Sigmoid colon (tissue), 7 donors: ENCODE data around the gene DIAPH1. TPM values are rescaled to one million over a fixed set of nuclear protein-coding genes. Genes with fewer than 3 reads are reported as not detected.

Experiments used
- DNase-seq: peaks from one replicate; pipeline ENCODE4 v3.0.0-alpha.2; 2019
- H3K27ac ChIP-seq, 4 donors: fragments of 200-600 bp; sonication (generic); one replicate each; pipeline ENCODE4 v1.5.1; 2016 to 2019; ENCODE audit warnings: mild to moderate bottlenecking in 1 of 4
- H3K27me3 ChIP-seq, 3 donors: fragments of 200-600 bp; sonication (generic); one replicate each; pipeline ENCODE4 v1.5.1; 2019; ENCODE audit warnings: mild to moderate bottlenecking in 1 of 3
- H3K36me3 ChIP-seq, 4 donors: fragments of 200-600 bp; sonication (generic); one replicate each; pipeline ENCODE4 v1.5.1; 2016 to 2019
- H3K4me1 ChIP-seq, 4 donors: fragments of 200-600 bp; sonication (generic); one replicate each; pipeline ENCODE4 v1.5.1; 2017 to 2019
- H3K4me3 ChIP-seq, 4 donors: fragments of 200-600 bp; sonication (generic); one replicate each; pipeline ENCODE4 v1.5.1; 2017 to 2019; ENCODE audit warnings: mild to moderate bottlenecking in 2 of 4, moderate library complexity in 1 of 4
- H3K9me3 ChIP-seq, 4 donors: fragments of 200-600 bp in 3 of 4; sonication (generic) in 3 of 4; one replicate each; pipeline versions ENCODE4 v1.5.1 to v1.6.1; 2013 to 2019
- CTCF ChIP-seq, 4 experiments: fragments of 450-650 bp in 3 of 4; fragments of 200-600 bp in 1 of 4; IDR thresholded peaks; one replicate each; pipeline ENCODE4 v1.5.1; 2016 to 2019; ENCODE audit warnings: antibody characterized with exemption in 4 of 4, mild to moderate bottlenecking in 3 of 4, moderate library complexity in 2 of 4
- EP300 ChIP-seq, 4 donors: sonication (generic); formaldehyde crosslinking; IDR thresholded peaks; one replicate each; pipeline ENCODE4 v1.6.1; 2017; ENCODE audit warnings: antibody characterized with exemption in 4 of 4
- POLR2A ChIP-seq, 2 donors: fragments of 450-650 bp; IDR thresholded peaks; one replicate each; pipeline ENCODE4 v1.6.1; 2016; ENCODE audit warnings: antibody characterized with exemption in 2 of 2, mild to moderate bottlenecking in 2 of 2, moderate library complexity in 2 of 2
- POLR2AphosphoS5 ChIP-seq, 4 donors: sonication (generic); formaldehyde crosslinking; IDR thresholded peaks; one replicate each; pipeline ENCODE4 v1.6.1; 2017; ENCODE audit warnings: antibody characterized with exemption in 4 of 4
- WGBS, 2 donors: extraction: QIAGEN DNeasy Blood & Tissue Kit; methylation state at CpG; one replicate each; pipeline ENCODE4 v1.1.7; 2013; 5-methylcytosine and 5-hydroxymethylcytosine counted together
- intact Hi-C: fragments of 100-400 bp; cut with DNase I; formaldehyde crosslinking; loops from one replicate; pipeline ENCODE4 v1.15.1; 2023
- polyA plus RNA-seq, 3 donors: library from polyadenylated mRNA; stranded (reverse); fragments of 200-250 nt; gene quantifications; one replicate each; pipeline ENCODE4 v1.2.3, GENCODE V29; 2013
- total RNA-seq, 4 donors: library from RNA; depleted of rRNA; stranded (reverse); fragments of >200 nt; gene quantifications; one replicate each; pipeline ENCODE4 v1.1.0, GENCODE V29; 2016
- donor health status: healthy with polysubstance abuse.
- donor health status: Bipolar disorder and iron deficiency.
- donor health status: healthy.

The DIAPH1 gene
- total and polyA plus RNA-seq, 7 donors, result 14.4 to 105 (median 26.9) TPM

DNA sequence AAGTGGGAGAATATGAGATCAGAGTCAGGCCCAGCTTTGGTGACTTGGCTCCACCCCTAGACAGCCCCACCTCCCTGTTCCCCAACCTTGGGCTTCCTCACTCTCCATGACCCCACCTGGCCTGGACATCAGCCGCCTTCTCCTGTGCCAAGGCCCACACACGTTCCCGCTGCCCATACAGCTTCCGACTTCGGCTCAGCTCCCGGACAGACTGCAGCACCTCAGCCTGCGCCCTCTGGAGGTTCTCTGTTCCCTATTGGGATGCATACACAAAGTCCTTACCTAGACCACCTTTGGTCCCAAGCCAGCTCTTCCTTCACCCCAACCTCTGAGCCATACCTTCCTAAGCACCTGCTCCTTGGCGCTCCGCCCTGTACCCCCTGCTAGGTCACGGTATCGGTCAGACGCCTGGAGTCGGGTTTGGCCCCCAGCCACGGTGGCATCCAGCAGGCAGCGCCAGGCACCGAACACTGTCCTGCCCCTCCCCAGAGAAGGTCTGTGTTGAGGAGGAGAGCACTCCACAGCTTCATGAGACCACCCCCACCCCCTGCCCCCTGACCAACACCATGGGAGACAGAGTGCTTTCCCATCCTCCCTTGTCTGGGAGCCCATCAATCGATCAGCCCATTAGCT, 30.4 kb upstream of the DIAPH1 start:
- TF ChIP-seq POLR2A (IDR thresholded peaks at IDR 0.05) (no peak), EP300 (IDR thresholded peaks at IDR 0.05) (no peak), POLR2AphosphoS5 (IDR thresholded peaks at IDR 0.05) (no peak), CTCF (IDR thresholded peaks at IDR 0.05) (no peak)
- intact Hi-C loops, result no loop called here
- Histone ChIP-seq H3K36me3 (peaks cover 0 to 39% (median 3%) of the 10 kb centered on the region in 4 donors), H3K27me3 (no peaks in the 10 kb centered on the region), H3K4me3 (no peak overlapping the region), H3K9me3 (no peaks in the 10 kb centered on the region), H3K4me1 (peaks cover 0 to 15% (median 11%) of the 10 kb centered on the region in 4 donors), H3K27ac (no peak overlapping the region)
- no peak for DNase-seq
- WGBS, 2 donors, result 95 to 97% methylated on average over 17 of the region's 17 CpGs

DNA sequence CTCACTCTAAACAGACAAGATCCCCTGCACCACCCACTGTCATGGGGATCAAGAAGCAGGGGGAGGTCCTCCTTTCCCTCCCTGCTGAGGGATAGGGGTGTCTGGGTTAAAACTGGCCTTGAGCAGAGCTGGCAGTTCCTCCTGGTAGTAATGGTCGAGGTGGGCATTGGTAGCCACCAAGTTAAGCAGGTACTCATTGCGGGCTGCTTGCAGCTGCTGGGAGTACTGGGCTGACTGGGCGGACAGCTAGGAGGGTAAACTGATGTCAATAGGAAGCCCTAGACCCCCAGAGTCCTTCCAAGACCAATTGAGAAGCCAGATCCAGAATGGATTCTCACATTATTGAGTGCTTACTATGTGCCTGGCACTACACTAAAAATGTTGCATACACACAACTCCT, 29.1 kb upstream of the DIAPH1 start:
- Histone ChIP-seq H3K27me3 (no peaks in the 10 kb centered on the region), H3K36me3 (peaks cover 0 to 44% (median 3%) of the 10 kb centered on the region in 4 donors), H3K9me3 (no peaks in the 10 kb centered on the region), H3K4me3 (no peak overlapping the region), H3K4me1 (peaks cover 0 to 15% (median 11%) of the 10 kb centered on the region in 4 donors), H3K27ac (no peak overlapping the region)
- 90 to 91% methylated on average over 3 of the region's 3 CpGs for WGBS, 2 donors
- intact Hi-C loops, result no loop called here
- TF ChIP-seq POLR2AphosphoS5 (IDR thresholded peaks at IDR 0.05) (no peak), EP300 (IDR thresholded peaks at IDR 0.05) (no peak), CTCF (IDR thresholded peaks at IDR 0.05) (no peak), POLR2A (IDR thresholded peaks at IDR 0.05) (no peak)
- no peak for DNase-seq

- WGBS, 2 donors, result 93 to 97% methylated on average over 5 of the region's 5 CpGs
Measured at GRCh38 chr5:141647242-141647641, 28.4 kb upstream of the DIAPH1 start.

DNA sequence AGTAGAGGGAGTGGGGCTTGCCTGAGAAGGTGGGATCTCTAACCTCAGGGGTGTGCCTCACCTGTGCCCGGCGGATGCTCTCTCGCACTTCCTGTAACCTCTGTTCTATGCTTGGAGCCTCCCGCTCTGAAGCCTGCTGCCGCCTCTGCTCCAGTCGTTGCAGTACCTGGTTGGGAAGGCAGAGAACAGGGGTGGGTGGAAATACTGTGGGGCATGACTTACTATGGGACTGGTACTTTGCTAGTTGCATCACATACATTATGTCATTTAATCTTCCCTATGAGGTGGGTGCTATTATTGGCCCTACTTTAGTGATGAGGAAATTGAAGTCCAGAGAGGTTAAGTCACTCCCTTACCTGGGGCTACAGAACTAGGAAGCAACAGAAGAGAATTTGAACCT, 27.2 kb upstream of the DIAPH1 start:
- Histone ChIP-seq H3K9me3 (no peaks in the 10 kb centered on the region), H3K27me3 (no peaks in the 10 kb centered on the region), H3K4me1 (peaks cover 0 to 9% (median 8%) of the 10 kb centered on the region in 4 donors), H3K4me3 (no peak overlapping the region), H3K27ac (no peak overlapping the region), H3K36me3 (peaks cover 0 to 54% (median 5%) of the 10 kb centered on the region in 4 donors)
- intact Hi-C loops, result no loop called here
- TF ChIP-seq CTCF (IDR thresholded peaks at IDR 0.05) (no peak), EP300 (IDR thresholded peaks at IDR 0.05) (no peak), POLR2AphosphoS5 (IDR thresholded peaks at IDR 0.05) (no peak), POLR2A (IDR thresholded peaks at IDR 0.05) (no peak)
- 92 to 94% methylated on average over 6 of the region's 6 CpGs for WGBS, 2 donors
- no peak for DNase-seq

More at GRCh38 chr5:141647242-141647641, 28.4 kb upstream of the DIAPH1 start:
- TF ChIP-seq CTCF (IDR thresholded peaks at IDR 0.05) (no peak), POLR2AphosphoS5 (IDR thresholded peaks at IDR 0.05) (no peak), EP300 (IDR thresholded peaks at IDR 0.05) (no peak), POLR2A (IDR thresholded peaks at IDR 0.05) (no peak)
- Histone ChIP-seq H3K27me3 (no peaks in the 10 kb centered on the region), H3K4me1 (peaks cover 0 to 15% (median 11%) of the 10 kb centered on the region in 4 donors), H3K9me3 (no peaks in the 10 kb centered on the region), H3K27ac (no peak overlapping the region), H3K4me3 (no peak overlapping the region), H3K36me3 (peaks cover 0 to 49% (median 3%) of the 10 kb centered on the region in 4 donors)
- intact Hi-C loops, result no loop called here
- DNase-seq, result no peak
